Umbilical cord (tissue), 2 donors: ENCODE results near the gene KCNQ4. TPM values are rescaled to one million over a fixed set of nuclear protein-coding genes. Genes with fewer than 3 reads are reported as not detected.

Source experiments
- DNase-seq: peaks from one replicate; pipeline ENCODE4 v3.0.0-alpha.2; 2015; ENCODE audit warnings: low spot score
- total RNA-seq: library from RNA; depleted of rRNA; stranded (reverse); fragments of >200 nt; gene quantifications from one replicate; pipeline ENCODE4 v1.2.3, GENCODE V29; 2014; ENCODE audit warnings: low replicate concordance; ENCODE audit not compliant: insufficient read depth

KCNQ4 gene
- total RNA-seq, 1 donor from 2014 or later: 3.4 TPM

DNA sequence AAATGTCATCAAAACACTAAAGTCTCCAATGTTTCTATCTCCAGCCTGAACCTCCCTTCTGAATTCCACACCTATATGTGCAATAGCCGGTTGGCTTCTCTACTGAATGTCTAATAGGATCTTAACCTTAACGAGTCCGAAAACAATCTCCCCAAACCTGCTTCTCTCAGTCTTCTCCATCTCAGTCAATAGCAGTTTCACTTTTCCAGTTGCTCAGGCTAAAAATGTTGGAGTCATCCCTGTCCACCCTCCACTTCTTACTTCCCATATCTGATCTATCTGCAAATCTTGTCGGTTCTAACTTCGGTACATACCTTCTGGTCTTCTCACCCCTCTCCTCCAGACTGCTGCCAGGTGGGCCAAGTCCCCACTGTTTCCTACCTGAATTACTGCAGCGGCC lies 104.1 kb downstream of the KCNQ4 start:
- no peak for DNase-seq

Other genes with a start within 250 kb of the KCNQ4 start
- gene RIMS3, start 118.1 kb upstream of the KCNQ4 start, total RNA-seq: 5.8 TPM
- 38.0 TPM for gene NFYC, start 92.1 kb upstream of the KCNQ4 start, total RNA-seq
- 2.2 TPM for gene CITED4, start 78.6 kb downstream of the KCNQ4 start, total RNA-seq
- 35.2 TPM for gene CTPS1, start 195.9 kb downstream of the KCNQ4 start, total RNA-seq
- gene SLFNL1, start 237.9 kb downstream of the KCNQ4 start, total RNA-seq: 1.9 TPM